ENCODE measurements around the gene SMIM3. TPM values are rescaled to one million over a fixed set of nuclear protein-coding genes. Genes with fewer than 3 reads are reported as not detected.
A peak's percentile ranks its signal among the peaks of the same experiment; 100 is the strongest.

Gene SMIM3
- total and polyA plus RNA-seq, 2 of the 8 experiments (the other 6 are each of a cell fraction or from before 2014, with no cell fraction given) = 10.4 to 15.7 TPM

DNA sequence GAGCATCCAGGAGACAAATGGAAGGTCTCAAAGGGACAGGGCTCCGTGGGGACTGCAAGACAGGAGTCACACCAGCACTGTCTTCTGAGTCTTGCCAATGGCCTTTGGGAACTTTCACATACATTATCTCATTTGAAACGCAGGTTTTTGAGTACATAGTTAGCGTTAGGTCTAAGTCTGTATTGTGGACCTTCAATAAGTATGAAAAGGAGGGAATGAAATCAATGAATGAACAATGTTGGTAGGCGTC is 19.3 kb upstream of the SMIM3 start:
- FAIRE-seq (no peak), DNase-seq (ENCODE audit: low read depth in 1 of 2, low spot score in 2 of 2) (no peak)
- ChIA-PET POLR2A (ENCODE audit: partially characterized antibody) (interaction anchor here (0.9 to 2.3 kb wide), 9 partner anchors 18 to 309 kb away, joined by 3 to 13 read pairs (median 6); partner anchors contain the start of genes IRGM, RBM22 and RPS14), CTCF (ENCODE audit: partially characterized antibody) (interaction anchor here (1.0 to 2.9 kb wide), 4 partner anchors 19 to 59 kb away, joined by 3 to 18 read pairs (median 4); partner anchors contain the start of genes RBM22 and SMIM3)
- Histone ChIP-seq H3K9me3 (ENCODE audit: insufficient read depth in 2 of 2, low read depth in 1 of 2, low read length in 1 of 2) (peaks cover 6 to 10% of the 10 kb centered on the region in 2 experiments; a peak in 3 of 4 replicates), H2AK5ac (ENCODE audit: low read depth, low read length) (no peak overlapping the region), H4K91ac (replicated peaks; ENCODE audit: insufficient read length, low read length) (no peak overlapping the region), H2BK20ac (ENCODE audit: low read length) (no peak overlapping the region), H3K27me3 (replicated peaks in 1 of 4; ENCODE audit: control insufficient read depth in 3 of 4, extremely low read depth in 1 of 4, insufficient read depth in 3 of 4, low read length in 3 of 4) (peaks cover 0 to 3% (median 0%) of the 10 kb centered on the region in 4 experiments; a peak in 1 of 7 replicates), H3K79me1 (ENCODE audit: low read depth, low read length) (no peaks in the 10 kb centered on the region), H2BK12ac (ENCODE audit: low read depth, low read length) (no peak overlapping the region), H3K14ac (ENCODE audit: insufficient read length) (no peak overlapping the region), H3K23ac (ENCODE audit: insufficient read length) (no peak overlapping the region), H3K79me2 (ENCODE audit: control insufficient read depth in 1 of 2, insufficient read depth in 2 of 2, low read length in 2 of 2) (peaks cover 4 to 18% of the 10 kb centered on the region in 2 experiments; a peak in 3 of 4 replicates), H2BK120ac (replicated peaks; ENCODE audit: low read depth, low read length) (no peak overlapping the region), H2BK15ac (ENCODE audit: low read length) (no peak overlapping the region), H3K56ac (replicated peaks; ENCODE audit: insufficient read length, low read depth, low read length) (no peak overlapping the region), H3K4me3 (ENCODE audit: extremely low read depth in 1 of 4, insufficient read depth in 2 of 4, low read depth in 3 of 4, low read length in 4 of 4) (peak overlapping the region; percentile 77 to 98 (median 81); a peak in 6 of 8 replicates), H3K36me3 (ENCODE audit: control insufficient read depth in 2 of 4, insufficient read depth in 4 of 4, low read length in 3 of 4) (peaks cover 0 to 14% (median 8%) of the 10 kb centered on the region in 4 experiments; a peak in 5 of 8 replicates), H3K18ac (ENCODE audit: extremely low read depth, low read length) (0 out of 2 replicates have a peak overlapping the region, but pooled peaks have one; percentile 61), H3K9ac (replicated peaks in 1 of 4; ENCODE audit: extremely low read depth in 1 of 4, low read depth in 3 of 4, low read length in 3 of 4) (peak overlapping the region in 1 of 4 experiments; percentile 12; a peak in 1 of 7 replicates), H3K4me2 (ENCODE audit: insufficient read depth in 1 of 2, low read depth in 2 of 2, low read length in 2 of 2) (peak overlapping the region; percentile 80 to 89), H4K5ac (ENCODE audit: insufficient read length, low read depth, low read length) (no peak overlapping the region), H3K23me2 (ENCODE audit: low read depth, low read length) (peaks cover 3% of the 10 kb centered on the region; the same call in 1 of the 2 replicates), H2AFZ (ENCODE audit: low read length) (peak overlapping the region; percentile 90), H3K4ac (replicated peaks; ENCODE audit: insufficient read length, low read depth, low read length) (peak overlapping the region; percentile 24), H3K27ac (ENCODE audit: low read depth, low read length) (no peak overlapping the region), H3K4me1 (replicated peaks in 1 of 4; ENCODE audit: control insufficient read depth in 3 of 4, insufficient read depth in 4 of 4, low read length in 3 of 4) (peaks cover 0 to 2% (median 0%) of the 10 kb centered on the region in 4 experiments; a peak in 1 of 7 replicates), H4K8ac (ENCODE audit: extremely low read depth, insufficient read depth, low read length) (0 out of 2 replicates have a peak overlapping the region, but pooled peaks have one; percentile 99), H2BK5ac (ENCODE audit: low read depth, low read length) (no peak overlapping the region; the same call in 1 of the 2 replicates), H4K20me1 (replicated peaks in 1 of 2; ENCODE audit: control insufficient read depth in 1 of 2, insufficient read depth in 2 of 2, low read length in 2 of 2) (no peaks in the 10 kb centered on the region)
- TF ChIP-seq CTBP2 (IDR thresholded peaks at IDR 0.05; ENCODE audit: borderline replicate concordance, insufficient read depth, insufficient read length, low read length) (no peak), CBX5 (IDR thresholded peaks at IDR 0.05; ENCODE audit: low read depth, low read length) (no peak), GTF2F1 (IDR thresholded peaks at IDR 0.05; ENCODE audit: borderline replicate concordance, low read depth, low read length) (no peak), POLR2AphosphoS5 (IDR thresholded peaks at IDR 0.05; ENCODE audit: low read depth, low read length) (no peak), RBBP5 (IDR thresholded peaks at IDR 0.05; ENCODE audit: borderline replicate concordance, low read depth, low read length) (no peak), BCL11A (IDR thresholded peaks at IDR 0.05; ENCODE audit: low read depth in 2 of 2, low read length in 2 of 2) (no peak), MAFK (IDR thresholded peaks at IDR 0.05; ENCODE audit: low read depth, low read length) (no peak), CEBPB (IDR thresholded peaks at IDR 0.05; ENCODE audit: low read depth, low read length) (no peak), RNF2 (IDR thresholded peaks at IDR 0.05; ENCODE audit: borderline replicate concordance, low read depth, low read length, missing control alignments, poor library complexity, severe bottlenecking) (no peak), BRCA1 (IDR thresholded peaks at IDR 0.05; ENCODE audit: low read depth, low read length) (no peak), SIN3A (conservative IDR thresholded peaks at IDR 0.05 in 1 of 2, IDR thresholded peaks at IDR 0.05 in 1 of 2; ENCODE audit: low read depth in 1 of 2, low read length in 2 of 2) (no peak), SRF (IDR thresholded peaks at IDR 0.05; ENCODE audit: low read depth, low read length) (no peak)
- 77% methylated on average over 4 of the region's 4 CpGs; no CpG with 5 or more reads in 1 of the 2 experiments for WGBS, 2 experiments (ENCODE audit: extremely low coverage in 1 of 2, insufficient coverage in 1 of 2, insufficient read length in 1 of 2, insufficient replicate concordance in 2 of 2, low coverage in 1 of 2, low lambda C conversion rate in 2 of 2, missing lambda C conversion rate in 1 of 2)
